ENCODE results near the gene TMEM40. TPM values are rescaled to one million over a fixed set of nuclear protein-coding genes. Genes with fewer than 3 reads are reported as not detected.

The TMEM40 gene
- total and polyA plus RNA-seq, 9 of the 15 experiments (the other 6 are each of a cell fraction or from before 2014, with no cell fraction given) = 0.11 to 0.31 (median 0.14) TPM; not detected in 6

GRCh38 chr3:12796171-12797123, 37.4 kb upstream of the TMEM40 start, which contains the start of gene CAND2 (continued):
- no peak for TF ChIP-seq CBFA2T3 (IDR thresholded peaks at IDR 0.05)
- 0 out of 2 replicates have a peak, but pooled peaks have one; percentile 16 for TF ChIP-seq SIN3B (IDR thresholded peaks at IDR 0.05; ENCODE audit: low read depth)
- peak; percentile 96 for TF ChIP-seq CXXC5 (CRISPR knock-in tag; IDR thresholded peaks at IDR 0.05)
- peak; percentile 47; the same call in 1 of the 2 replicates for TF ChIP-seq ZBTB40 (IDR thresholded peaks at IDR 0.05)
- no peak for TF ChIP-seq ZBTB40 (CRISPR knock-in tag; IDR thresholded peaks at IDR 0.05)
- TF ChIP-seq MTA3 (IDR thresholded peaks at IDR 0.05; ENCODE audit: borderline replicate concordance) = peak; percentile 77; the same call in 1 of the 2 replicates
- TF ChIP-seq SOX6 (IDR thresholded peaks at IDR 0.05) = peak; percentile 45; the same call in 1 of the 2 replicates
- peak; percentile 87 for TF ChIP-seq NFRKB (IDR thresholded peaks at IDR 0.05; ENCODE audit: low read depth)
- TF ChIP-seq CHD4 (IDR thresholded peaks at IDR 0.05; ENCODE audit: insufficient read depth, insufficient replicate concordance, low read depth, low read length, poor library complexity, severe bottlenecking) = peak; percentile 90
- TF ChIP-seq ZNF583 (CRISPR knock-in tag; IDR thresholded peaks at IDR 0.05) = no peak
- peak; percentile 63 for TF ChIP-seq HNRNPK (IDR thresholded peaks at IDR 0.05; ENCODE audit: low read depth, low read length, poor library complexity, severe bottlenecking)
- no peak for TF ChIP-seq CREB5 (CRISPR knock-in tag; IDR thresholded peaks at IDR 0.05)
- no peak for TF ChIP-seq MCM5 (IDR thresholded peaks at IDR 0.05; ENCODE audit: low read depth)
- TF ChIP-seq NBN (IDR thresholded peaks at IDR 0.05; ENCODE audit: low read depth) = 0 out of 2 replicates have a peak, but pooled peaks have one; percentile 35
- TF ChIP-seq GATA2 (CRISPR knock-in tag; IDR thresholded peaks at IDR 0.05) = peak; percentile 29; the same call in 1 of the 2 replicates
- TF ChIP-seq ZNF23 (CRISPR knock-in tag; IDR thresholded peaks at IDR 0.05) = no peak
- TF ChIP-seq ILK (tag; IDR thresholded peaks at IDR 0.05; ENCODE audit: borderline replicate concordance, low read depth) = no peak
- TF ChIP-seq ZSCAN29 (IDR thresholded peaks at IDR 0.05) = no peak
- no peak for TF ChIP-seq ZNF57 (CRISPR knock-in tag; IDR thresholded peaks at IDR 0.05)
